Measurements from ENCODE around the gene HSP90AB1. TPM values are rescaled to one million over a fixed set of nuclear protein-coding genes. Genes with fewer than 3 reads are reported as not detected.

Gene HSP90AB1
- total and polyA plus RNA-seq, 9 of the 15 experiments (the other 6 are each of a cell fraction or from before 2014, with no cell fraction given): 1,780 to 3,358 (median 2,262) TPM

DNA sequence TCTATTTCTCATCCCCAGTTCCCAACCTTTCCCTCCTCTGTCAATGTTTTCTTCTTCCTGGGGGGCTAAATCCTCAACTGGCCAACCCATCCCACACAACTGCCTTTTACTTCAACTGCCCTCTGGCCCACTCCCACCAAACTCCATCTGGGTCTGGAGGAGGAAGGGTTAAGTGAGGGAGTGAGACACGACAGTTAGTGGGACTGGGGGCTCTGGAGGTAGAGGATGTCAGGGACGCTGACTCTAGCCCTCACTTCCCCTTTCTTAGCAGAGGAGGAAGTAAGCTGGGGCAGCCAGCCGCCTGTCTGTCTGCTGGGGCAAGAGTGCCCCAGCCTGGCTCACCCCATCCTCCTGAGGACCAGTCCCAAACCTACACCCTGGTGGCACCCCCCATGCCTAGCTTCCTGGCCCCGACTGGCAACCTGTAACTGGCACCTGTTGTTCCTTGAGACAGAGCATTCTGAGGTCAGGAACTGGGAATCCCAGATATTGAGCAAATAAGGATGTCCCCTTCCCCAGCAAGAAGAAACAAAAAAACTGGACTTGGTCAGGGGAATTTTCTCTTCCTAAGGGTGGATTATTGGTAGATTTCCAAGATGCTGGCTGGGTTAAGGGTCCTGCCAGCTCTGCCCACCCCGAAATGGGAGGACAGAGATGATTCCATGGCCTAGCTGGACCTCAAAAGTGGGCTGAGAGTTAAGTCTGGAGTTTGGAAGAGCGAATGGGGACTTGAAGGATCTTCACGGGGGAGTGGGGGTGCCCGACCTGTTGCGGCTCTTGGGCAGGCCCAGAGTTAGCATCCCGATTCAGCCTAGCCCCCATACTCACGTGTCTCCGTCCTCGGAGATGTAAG, 17.5 kb downstream of the HSP90AB1 start (continued):
- TF ChIP-seq NR1H2 (CRISPR knock-in tag; IDR thresholded peaks at IDR 0.05) (peak; percentile 54), TAF1 (IDR thresholded peaks at IDR 0.05; ENCODE audit: control insufficient read depth, extremely low read depth, insufficient read depth, low read length, severe bottlenecking) (peak; percentile 19), ATF7 (IDR thresholded peaks at IDR 0.05) (no peak), RAD51 (IDR thresholded peaks at IDR 0.05; ENCODE audit: borderline replicate concordance, low read depth) (peak; percentile 44; the same call in 1 of the 2 replicates), ZNF589 (CRISPR knock-in tag; IDR thresholded peaks at IDR 0.05; ENCODE audit: low read depth) (no peak), ZNF253 (CRISPR knock-in tag; conservative IDR thresholded peaks at IDR 0.05) (no peak), SMARCA5 (IDR thresholded peaks at IDR 0.05) (0 out of 2 replicates have a peak, but pooled peaks have one; percentile 29), HMG20A (CRISPR knock-in tag; conservative IDR thresholded peaks at IDR 0.05) (no peak), MLLT1 (IDR thresholded peaks at IDR 0.05) (no peak), ZBTB7A (IDR thresholded peaks at IDR 0.05; ENCODE audit: borderline replicate concordance, control insufficient read depth, low read depth, low read length) (peak; percentile 70; the same call in 1 of the 2 replicates), TAF9B (IDR thresholded peaks at IDR 0.05; ENCODE audit: partially characterized antibody) (no peak), ARID1B (IDR thresholded peaks at IDR 0.05) (peak; percentile 27; the same call in 1 of the 2 replicates), ETS2 (tag; IDR thresholded peaks at IDR 0.05; ENCODE audit: borderline replicate concordance, poor library complexity, severe bottlenecking) (no peak), GTF2F1 (IDR thresholded peaks at IDR 0.05; ENCODE audit: low read depth, low read length) (no peak), NR4A1 (CRISPR knock-in tag; IDR thresholded peaks at IDR 0.05) (0 out of 2 replicates have a peak, but pooled peaks have one; percentile 14), NR4A1 (tag; IDR thresholded peaks at IDR 0.05) (no peak), SRSF1 (IDR thresholded peaks at IDR 0.05; ENCODE audit: low read depth, low read length) (no peak), ZNF23 (CRISPR knock-in tag; IDR thresholded peaks at IDR 0.05) (no peak), NRF1 (conservative IDR thresholded peaks at IDR 0.05 in 1 of 2, IDR thresholded peaks at IDR 0.05 in 1 of 2) (no peak; a peak in 1 of 4 replicates), ETV5 (CRISPR knock-in tag; IDR thresholded peaks at IDR 0.05; ENCODE audit: low read depth) (0 out of 2 replicates have a peak, but pooled peaks have one; percentile 57)
- TF ChIP-seq, protein P1, sequence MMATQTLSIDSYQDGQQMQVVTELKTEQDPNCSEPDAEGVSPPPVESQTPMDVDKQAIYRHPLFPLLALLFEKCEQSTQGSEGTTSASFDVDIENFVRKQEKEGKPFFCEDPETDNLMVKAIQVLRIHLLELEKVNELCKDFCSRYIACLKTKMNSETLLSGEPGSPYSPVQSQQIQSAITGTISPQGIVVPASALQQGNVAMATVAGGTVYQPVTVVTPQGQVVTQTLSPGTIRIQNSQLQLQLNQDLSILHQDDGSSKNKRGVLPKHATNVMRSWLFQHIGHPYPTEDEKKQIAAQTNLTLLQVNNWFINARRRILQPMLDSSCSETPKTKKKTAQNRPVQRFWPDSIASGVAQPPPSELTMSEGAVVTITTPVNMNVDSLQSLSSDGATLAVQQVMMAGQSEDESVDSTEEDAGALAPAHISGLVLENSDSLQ (IDR thresholded peaks at IDR 0.05): peak; percentile 20; the same call in 1 of the 2 replicates
- TF ChIP-seq, protein P2, sequence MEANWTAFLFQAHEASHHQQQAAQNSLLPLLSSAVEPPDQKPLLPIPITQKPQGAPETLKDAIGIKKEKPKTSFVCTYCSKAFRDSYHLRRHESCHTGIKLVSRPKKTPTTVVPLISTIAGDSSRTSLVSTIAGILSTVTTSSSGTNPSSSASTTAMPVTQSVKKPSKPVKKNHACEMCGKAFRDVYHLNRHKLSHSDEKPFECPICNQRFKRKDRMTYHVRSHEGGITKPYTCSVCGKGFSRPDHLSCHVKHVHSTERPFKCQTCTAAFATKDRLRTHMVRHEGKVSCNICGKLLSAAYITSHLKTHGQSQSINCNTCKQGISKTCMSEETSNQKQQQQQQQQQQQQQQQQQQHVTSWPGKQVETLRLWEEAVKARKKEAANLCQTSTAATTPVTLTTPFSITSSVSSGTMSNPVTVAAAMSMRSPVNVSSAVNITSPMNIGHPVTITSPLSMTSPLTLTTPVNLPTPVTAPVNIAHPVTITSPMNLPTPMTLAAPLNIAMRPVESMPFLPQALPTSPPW (CRISPR knock-in tag; IDR thresholded peaks at IDR 0.05): 0 out of 2 replicates have a peak, but pooled peaks have one; percentile 11

Data from K562 (cell line).